Stimulated activated CD4-positive, alpha-beta T cell treated with anti-CD3 and anti-CD28 coated beads, Interleukin-12 subunit alpha, Interleukin-12 subunit beta, amount 100 ng/mL, for 24 hours (primary cell): ENCODE measurements around the gene CLASRP.

ENCODE experiments used
- DNase-seq, 2 experiments: peaks; one replicate each; pipeline ENCODE4 v3.0.0-alpha.2; 2020; ENCODE audit warnings: low read depth in 2 of 2

CLASRP gene

DNA sequence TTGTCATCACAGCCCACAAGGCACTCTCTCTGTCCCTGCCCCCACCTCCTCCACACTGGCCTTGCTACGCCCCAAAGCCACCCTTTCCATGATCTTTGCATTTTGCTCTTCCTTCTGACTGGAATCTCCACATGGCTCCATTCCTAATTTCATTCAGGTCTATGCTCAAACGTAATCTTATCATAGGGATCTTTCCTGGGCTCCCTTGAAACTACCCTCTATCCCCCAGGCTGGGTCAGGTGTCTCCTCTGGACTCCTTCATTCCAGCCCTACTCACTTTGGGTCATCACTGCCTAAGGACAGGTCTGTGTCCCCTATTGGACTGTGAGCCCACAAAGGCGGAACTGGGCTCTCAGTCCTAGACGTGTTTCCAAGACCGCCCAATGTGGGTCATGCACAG lies 43.3 kb downstream of the CLASRP start:
- DNase-seq, result no peak

DNA sequence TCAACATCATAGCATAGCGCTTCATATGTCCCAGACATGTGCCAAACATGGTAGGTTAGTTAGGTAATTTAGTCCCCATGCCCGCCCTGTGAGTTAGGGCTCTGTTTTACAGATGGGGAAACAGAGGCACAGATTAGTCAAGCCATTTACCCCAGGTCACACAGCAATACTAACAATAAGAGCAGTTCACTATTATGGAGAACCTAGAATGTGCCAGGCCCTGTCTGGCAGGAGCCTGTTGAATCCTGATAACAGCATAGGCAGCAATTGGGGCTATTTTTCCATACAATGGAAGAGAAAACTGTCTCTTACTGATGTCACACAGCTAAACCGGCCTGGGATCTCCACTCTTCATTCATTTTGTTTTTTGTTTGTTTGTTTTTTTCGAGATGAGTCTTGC lies 47.6 kb downstream of the CLASRP start:
- DNase-seq, result no peak

DNA sequence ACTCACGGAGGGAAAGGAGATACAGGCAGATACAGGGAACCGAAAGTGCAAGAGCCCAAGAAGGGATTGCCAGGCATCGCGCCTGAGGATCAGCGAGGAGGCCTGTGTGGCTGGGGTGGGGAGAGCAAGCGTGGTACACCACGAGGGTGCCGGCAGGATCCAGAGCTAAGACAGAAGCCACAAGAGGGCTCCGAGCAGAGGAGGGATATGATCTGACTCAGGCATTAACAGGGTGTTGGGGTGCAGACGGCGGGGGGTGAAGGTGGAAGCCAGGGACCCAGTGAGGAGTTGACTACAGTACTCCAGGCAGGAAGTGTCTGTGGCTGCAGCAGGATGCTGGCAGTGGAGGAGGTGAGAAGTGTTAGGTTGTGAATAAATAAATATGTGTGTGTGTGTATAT lies 48.7 kb downstream of the CLASRP start:
- DNase-seq, result peak in 1 of 2 experiments; percentile 12

DNA sequence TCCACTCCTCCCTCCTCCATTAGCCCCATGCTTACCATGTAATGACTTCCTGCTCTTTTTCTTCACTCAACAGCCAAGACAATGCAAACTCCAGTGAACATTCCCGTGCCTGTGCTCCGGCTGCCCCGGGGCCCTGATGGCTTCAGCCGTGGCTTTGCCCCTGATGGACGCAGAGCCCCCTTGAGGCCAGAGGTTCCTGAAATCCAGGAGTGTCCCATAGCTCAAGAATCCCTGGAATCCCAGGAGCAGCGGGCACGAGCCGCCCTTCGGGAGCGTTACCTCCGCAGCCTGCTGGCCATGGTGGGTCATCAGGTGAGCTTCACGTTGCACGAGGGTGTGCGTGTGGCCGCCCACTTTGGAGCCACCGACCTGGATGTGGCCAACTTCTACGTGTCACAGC lies 51.2 kb downstream of the CLASRP start:
- DNase-seq, result no peak

DNA sequence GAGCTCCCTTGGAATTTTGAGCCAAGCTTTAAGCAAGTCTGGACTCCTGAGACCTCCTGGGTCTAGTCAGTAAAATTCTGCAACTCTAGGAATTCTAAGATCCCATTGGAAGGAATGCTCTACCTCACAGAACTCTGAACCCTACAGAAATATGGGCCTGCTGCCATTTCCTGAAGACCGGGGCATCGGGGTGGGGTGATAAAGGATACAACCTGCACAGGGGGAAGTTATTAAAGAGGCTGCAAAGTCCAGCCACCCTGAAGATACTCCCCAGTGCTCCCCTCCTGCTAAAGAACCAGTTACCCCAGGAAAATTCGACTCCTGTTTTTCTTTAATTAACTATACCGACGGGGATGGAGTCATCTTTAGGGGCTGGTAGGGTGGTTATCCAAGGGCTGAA lies 51.8 kb downstream of the CLASRP start:
- DNase-seq, result no peak

DNA sequence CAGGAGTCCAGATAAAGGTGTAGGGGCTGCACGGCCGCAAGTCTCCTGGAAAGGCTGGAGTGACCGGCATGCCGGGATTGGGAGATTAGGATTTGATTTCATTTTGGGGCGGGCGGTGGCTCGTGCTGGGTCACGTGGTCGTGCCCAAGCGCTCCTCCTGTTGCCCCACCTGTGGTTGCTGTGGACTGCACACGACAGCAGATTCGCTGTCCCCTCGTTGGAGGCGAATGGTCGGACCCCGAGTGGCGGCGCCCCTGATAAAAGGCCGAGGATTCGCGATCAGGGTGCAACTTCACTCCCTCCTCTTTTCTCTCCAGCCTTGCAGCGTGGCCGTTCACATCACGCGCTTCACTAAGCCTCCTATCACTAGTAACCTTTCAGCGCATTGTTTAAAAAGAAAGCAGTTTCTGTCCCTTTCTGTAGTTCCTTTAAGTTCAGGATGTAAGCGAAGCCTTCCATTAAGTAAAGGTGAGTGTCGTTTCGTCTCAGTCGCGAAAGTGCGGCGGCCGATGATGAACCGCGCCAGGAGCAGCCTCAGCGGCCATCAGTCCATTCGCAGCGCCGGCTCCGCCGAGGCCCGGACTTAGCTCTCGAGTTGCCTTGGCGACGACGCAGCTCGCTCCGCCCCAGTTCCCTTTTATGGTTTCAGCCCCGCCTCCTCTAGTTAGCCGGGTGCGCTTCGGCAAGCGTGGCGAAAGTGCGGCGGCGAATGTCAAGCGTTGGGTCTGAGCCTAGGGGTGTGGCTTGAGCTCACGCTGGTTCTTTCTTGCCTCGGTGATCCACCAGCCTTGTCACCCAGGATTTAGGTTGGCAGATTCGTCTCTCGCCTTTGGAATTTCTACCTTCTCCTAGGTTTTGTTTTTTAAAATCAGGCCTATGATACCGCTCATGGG lies 52.4 kb downstream of the CLASRP start:
- peak; percentile 95 to 96 for DNase-seq

DNA sequence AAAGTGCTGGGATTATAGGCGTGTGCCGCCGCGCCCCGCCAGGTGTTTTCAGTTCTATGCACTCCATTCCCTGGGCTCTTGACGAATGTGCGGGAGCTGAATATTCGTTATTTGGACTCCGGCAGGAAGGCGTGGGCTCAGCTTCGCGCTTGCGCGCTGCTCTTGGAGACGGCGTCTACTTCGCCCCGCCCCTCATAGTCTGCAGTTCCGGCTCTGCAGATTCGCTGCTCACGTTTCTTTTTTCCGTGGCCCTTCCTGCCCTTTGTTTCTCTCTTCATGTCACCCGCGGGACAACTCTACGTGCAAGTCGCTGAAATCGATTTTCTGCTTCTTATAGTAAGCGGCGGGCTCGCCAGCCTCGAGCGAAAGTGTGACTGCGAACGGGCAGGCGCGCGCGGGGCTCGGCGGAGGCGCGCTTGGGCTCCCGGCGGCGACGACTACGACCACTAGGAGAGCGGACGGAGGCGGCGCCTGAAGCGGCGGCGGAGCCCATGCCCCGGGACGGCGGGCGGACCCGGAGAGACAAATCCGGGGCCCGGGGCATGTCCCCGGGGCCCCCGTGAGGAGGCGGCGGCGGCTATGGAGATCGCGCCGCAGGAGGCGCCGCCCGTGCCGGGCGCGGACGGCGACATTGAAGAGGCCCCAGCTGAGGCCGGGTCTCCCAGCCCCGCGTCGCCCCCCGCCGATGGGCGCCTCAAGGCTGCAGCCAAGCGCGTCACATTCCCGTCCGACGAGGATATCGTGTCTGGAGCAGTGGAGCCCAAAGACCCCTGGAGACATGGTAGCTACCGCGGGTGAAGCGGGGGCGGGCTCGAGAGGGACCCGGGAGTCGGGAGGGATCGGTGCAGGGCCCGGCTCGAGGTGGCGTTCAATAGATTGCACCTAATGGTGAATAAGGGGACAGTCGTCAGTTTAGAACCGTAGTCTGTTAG lies 54.2 kb downstream of the CLASRP start, which contains the start of gene PPP1R37:
Gene PPP1R37 (plus strand): TSS at position 433 of the 932 bp plus-strand sequence. CDS start 147 bp downstream, at position 580.
- DNase-seq, result peak; percentile 84 to 90

DNA sequence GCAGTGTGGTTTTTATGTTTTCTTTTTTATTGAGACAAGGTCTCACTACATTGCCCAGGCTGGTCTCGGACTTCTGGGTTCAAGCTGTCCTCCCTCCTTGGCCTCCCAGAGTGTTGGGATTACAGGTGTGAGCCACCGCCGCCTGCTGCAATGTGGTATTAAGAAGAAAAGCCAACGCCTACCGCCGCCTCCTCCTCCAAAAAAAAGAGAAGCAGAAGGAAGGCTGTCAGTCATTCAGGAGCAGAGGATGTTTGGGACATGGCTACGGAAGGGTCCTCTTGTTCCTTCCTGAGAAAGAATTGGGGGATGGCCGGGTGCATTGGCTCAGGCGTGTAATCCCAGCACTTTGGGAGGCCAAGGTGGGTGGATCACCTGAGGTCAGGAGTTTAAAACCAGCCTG lies 55.3 kb downstream of the CLASRP start:
- no peak for DNase-seq

DNA sequence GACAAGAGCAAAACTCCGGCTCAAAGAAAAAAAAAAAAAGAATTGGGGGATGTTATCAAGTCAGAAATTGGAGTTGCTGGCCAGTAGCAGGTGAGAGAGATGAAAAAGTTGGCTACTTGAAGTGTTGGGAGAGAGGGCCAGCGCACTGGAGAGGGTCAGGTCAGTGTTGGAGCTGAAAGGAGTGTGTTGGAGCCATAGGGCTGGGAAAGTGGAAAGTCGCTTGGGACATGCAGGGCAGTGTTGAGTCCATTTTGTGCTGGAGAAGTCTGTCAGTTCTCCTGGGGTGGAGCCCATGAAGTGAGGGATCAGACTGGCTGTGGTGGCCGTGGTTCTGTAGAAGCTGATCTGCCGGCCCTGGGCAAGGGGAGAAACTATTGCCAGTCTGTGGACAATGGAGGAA lies 55.9 kb downstream of the CLASRP start:
- DNase-seq, result no peak

DNA sequence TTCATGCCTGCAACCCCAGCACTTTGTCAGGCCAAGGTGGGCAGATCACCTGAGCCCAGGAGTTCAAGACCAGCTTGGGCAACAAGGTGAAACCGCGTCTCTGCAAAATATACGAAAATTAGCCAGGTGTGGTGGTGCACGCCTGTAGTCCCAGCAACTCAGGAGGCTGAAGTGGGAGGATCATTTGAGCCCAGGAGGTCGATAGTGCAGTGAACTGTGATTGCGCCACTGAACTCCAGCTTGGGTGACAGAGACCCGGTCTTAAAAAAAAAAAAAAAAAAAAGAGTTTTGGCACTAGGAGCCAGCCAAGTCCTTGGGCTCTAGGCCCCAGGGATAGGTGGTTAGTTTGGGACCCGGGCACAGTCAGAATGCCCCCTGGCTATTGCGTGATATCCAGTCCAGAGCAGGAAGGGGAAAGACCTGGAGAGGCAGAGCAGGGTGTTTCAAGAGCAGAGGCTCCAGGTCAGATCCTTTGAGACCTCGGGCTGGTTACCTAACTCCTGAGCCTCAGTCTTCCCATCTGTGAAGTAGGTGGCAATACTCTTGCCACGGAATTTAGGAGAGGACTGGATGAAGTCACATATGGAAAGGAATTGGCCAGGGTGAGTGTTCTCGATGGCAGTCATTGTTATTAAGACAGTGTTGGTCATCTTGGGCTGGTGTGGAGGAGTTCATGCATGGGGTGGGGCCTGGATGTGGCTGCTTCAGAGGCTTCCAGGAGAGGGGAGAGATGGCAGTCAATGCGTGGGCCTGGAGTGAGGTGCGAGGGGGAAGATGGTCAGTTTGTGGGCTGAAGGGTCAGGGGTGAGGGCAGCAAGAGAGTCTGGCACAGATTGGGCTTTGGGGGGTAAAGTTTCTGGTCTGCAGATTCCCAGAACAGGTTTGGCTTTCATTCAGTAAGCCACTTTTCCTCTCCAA lies 56.9 kb downstream of the CLASRP start:
- DNase-seq, result no peak

DNA sequence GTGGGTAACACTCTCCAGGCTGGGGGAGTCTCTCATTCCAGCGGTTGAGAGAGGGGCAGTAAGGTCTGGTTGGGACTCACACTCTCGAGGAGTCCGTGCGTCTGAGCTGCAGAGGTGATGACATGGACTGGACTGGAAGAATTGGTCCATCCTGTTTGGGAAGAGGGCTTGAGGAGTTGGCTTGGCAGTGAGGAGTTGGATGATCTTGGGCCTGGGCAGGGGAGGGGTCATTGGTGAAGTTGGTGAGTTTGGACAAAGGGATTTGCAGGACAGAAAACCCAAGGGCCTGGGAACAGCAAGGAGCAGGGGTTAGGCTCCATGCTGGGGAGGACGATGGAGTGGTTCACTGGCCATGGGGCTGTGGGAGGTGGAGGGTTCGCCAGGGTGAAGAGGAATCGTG lies 57.9 kb downstream of the CLASRP start:
- no peak for DNase-seq

DNA sequence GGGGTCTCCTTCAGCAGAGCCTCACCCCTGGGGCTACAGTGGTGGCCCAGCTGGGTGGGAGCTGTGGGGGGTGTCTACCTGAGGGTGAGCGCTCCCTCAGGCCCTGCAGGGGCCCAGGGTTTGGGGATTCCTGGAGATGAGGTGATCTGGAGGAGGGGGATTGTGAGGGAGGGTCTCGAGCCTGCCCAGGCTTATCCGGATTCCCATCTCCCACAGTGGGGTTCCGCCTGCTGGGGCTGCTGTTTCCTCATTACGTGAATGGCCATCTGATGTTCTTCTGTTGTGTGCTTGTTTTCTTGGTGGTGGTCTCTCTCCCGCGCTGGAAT lies 58.6 kb downstream of the CLASRP start:
- no peak for DNase-seq

DNA sequence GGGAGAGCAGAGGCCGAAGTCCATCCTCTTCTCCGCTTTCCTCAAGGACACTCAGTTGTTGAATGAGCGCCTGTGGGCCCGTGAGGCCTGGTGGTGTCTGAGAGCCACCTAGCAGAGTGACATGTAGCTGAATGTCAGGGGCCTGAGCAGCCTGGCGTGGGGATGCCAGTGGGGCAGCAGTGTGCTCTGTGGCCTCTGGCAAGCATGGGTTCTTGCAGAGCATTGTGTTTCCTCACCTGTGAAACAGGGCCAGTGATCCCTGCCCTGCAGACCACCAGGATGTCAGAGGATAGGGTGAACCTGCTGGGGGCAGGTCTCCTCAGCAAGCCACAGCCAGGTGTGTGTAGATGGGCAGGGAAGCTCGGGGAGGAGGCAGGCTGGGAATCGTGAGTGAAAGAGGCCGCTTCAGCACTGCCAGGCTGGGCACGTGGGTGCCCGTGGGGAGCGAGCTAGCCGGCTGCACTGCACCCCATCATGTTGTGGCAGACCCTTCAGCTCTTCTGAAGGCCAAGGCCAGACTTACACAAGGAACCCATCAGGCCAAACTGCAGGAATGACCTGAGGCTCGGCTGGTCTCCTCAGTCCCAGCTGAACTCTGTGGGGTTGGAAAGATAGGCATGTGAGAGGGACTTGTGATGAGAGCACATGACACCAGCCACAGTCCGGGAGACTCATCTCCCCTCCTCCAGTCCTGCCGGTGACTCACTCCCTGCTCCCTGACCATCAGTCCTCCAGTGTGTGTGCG lies 59.1 kb downstream of the CLASRP start:
- DNase-seq, result no peak

DNA sequence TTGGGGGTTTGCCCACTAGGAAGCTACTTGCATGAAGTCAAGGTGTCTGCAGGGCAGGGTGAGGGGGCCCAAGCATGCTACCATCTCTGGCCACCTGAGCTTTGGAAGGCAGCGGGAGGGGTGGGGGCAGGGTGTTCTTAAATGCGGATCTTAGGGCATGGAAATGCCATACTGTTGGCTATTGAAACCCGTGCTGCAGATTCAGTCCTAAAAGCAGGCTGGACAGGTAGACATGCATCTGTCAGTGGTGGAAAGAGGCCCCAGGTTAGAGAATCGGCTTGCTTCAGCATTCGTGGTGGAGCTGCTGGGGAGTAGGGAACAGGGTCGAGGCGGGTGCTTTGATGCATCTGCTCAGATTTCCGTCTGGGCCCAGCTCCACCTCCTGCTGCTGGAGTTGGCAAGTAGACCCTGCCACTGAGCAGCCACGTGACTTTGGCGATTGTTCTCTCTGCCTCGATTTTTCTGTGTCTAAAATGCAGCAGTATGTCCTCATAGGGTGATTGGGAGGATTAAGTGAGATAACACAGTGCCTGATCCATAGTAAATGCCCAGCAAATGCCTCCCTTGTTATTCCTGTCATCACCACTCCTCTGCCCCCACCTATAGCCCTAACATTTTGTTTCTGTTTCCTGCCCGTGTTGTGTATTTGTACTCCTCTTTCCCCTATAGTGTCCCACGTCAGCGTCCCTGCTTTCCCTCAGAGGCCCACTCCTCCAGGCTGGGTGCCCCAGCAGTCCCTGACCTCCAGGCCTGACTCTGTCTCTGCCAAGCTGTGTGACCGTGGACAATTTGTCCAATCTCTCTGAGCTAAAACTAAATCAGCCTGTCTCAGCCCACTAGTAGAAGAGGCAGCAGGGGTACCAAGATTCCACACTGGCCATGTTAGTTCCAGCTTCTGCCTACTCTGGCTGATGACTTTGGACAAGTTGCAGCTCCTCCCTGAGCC lies 59.9 kb downstream of the CLASRP start:
- no peak for DNase-seq

DNA sequence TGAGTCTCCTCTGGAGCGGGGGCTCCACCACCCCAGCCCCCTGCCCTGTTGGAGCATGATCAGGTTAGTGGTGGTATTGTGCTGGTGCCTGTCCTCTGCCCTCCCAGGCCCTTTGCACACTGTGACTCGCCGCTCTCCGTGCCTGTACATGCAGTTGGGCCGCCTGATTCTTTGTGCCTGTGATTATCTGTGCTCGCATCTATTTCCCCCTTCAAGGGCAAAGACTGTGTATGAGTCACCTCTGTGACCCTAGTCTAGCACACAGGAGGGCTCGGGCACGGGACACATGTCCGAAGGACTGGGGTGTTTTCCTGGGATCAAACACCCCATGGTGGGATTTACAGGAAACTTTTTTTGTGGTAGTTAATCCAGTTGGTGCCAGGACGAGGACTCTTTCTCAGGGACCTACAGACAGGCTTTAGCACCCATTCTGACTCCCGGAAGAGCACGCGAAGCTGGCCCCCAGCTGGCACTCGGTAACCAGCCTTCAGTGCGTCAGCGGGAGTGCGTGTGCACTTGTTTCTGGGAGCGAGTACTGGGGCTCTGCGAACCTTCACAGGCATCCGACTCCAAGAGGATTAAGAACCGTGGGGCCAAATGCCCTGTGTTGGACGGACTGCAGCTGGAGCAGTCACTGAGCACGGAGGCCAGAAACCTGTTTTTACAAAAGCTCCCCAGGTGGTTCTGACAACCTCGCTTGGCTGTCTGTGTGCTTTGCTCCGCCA lies 60.8 kb downstream of the CLASRP start:
- no peak for DNase-seq

DNA sequence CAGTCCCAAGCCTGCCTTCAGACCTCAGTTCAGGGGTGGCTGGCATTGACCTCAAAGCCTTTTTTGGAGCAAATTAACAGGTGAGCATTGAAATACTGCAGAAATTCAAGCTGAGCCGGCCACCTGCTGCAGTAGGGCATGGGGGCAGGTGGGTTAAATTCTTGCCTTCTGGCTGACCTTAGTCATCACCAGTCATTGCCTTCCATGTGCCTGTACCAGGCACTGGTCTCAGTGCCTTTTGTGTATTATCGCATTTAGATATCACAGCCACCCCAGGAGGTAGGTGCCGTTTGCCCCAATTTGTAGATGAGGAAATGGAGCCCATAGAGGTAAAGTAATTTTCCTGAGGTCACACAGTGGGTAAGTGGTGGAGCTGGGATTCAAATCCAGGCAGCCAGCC lies 61.4 kb downstream of the CLASRP start:
- no peak for DNase-seq

DNA sequence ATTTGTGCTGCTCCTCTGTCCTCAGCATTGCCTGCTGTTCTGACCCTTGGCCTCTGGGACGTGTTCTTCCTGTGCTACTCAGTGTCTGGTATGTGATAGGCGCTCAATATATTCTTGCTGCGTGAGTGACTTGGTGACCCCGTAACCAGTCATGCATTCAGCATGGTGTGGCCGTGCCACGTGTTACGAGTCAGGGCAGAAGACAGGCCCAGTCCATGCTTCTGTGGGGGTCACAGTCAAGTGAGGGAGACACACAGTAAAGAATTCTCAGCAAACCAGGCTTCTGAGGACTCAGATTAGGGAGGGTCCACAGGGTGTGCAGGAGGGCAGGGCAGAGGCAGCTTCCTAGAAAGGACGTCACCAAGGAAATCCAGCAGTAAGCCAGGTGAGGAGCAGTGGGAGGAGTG lies 62.0 kb downstream of the CLASRP start:
- DNase-seq, result no peak

DNA sequence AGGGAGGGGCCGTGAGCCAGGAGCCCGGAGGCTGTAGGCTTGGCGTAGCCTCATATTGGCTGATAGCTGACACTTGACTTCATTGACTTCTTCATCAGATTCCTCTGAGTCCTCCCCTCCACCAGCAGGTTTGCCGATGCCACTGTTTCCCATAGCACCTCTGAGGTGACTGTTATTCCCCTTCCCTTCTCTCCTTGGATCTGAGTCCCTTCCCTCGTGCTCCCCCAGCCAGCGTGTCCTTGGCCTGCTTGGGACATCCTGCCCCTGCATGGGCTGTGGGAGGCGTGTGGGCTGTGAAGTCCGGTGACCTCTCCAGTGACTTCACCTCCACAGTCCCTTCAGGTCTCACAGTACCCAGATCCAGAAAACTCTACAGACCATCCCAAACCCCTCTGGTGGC lies 63.0 kb downstream of the CLASRP start:
- DNase-seq, result no peak

DNA sequence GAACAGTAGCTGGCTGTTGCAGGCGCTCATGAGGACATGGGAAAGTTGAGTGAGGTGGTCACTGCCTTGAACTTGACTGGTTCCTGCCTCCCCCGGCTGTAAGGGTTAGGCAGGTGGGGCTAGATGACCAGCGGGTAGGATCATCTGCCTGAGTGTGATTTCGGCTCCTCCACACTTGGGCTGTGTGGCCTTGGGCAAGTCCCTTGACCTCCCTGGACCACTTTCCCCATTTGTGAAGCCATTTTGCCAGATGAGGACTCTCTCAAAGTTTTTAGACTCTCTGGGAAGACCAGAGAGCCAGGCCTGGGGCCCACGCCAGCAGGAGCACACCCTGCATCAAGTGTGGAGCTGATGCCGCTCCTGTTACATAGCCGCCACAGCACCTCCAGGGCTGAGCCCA lies 63.6 kb downstream of the CLASRP start:
- DNase-seq, result no peak
